GM18526 (cell line): ENCODE measurements around the gene COL4A4.

ENCODE experiments used
- POLR2A ChIP-seq: IDR thresholded peaks from 3 replicates; pipeline ENCODE4 v1.6.1; 2011; ENCODE audit not compliant: insufficient read length; ENCODE audit errors: extremely low read depth

COL4A4 gene

DNA sequence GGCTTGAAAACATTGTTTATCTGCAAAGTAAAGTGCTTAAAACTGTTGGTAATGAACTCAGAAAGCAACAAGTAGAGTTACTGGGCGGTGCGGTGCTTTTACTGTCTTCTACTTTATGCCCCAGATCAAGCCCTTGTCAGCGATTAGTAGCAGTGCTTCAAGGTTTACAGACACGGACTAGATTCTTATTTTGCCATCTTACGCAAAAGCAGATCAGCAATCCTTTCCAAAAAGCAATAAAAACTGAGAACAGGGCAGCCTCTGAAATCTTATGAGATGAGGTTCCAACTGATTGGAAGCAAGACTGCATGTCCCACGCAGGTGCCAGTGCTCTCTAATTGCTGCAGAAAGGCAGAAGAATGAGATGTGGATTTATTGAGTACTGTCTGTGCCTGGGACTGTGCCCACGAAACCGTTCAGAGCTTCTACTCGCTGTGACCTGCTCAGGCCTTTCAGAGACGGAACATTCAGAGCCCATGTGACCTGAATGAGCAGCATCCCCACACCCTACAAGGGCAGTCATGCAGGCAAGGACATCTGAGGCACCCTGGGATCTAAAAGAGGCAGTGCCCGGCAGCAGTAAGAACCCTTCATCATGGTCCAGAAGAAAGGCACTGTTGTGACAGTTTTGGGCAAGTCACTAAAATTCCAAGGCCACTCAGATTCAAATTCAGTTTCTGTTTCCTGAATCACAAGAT is 16.1 kb upstream of the COL4A4 start:
- TF ChIP-seq POLR2A = no peak

DNA sequence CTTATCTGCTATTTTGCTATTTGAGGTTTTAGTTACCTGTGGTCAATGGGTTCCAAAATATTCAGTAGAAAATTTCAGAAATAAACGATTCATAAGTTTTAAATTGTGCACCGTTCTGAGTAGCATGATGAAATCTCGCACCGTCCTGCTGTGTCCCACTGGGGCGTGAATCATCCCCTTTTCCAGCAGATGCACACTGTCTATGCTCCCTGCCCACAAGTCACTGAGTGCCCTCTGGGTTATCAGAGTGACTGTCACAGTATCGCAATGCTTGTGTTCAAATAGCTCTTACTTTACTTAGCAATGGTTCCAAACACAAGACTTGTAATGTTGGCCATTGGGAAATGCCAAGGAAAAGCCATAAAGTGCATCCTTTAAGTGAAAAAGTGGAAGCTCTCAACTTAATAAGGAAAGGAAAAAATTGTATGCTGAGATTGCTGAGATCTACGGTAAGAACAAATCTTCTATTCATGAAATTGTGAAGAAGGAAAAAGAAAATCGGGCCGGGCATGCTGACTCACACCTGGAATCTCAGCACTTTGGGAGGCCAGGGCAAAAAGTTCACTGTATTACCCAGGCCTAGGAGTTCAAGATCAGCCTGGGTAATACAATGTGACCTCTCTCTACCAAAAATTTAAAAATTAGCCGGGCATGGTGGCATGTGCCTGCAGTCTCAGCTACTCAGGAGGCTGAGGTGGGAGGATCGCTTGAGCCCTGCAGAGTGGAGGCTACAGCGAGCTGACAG is 13.8 kb upstream of the COL4A4 start:
- TF ChIP-seq POLR2A = no peak

DNA sequence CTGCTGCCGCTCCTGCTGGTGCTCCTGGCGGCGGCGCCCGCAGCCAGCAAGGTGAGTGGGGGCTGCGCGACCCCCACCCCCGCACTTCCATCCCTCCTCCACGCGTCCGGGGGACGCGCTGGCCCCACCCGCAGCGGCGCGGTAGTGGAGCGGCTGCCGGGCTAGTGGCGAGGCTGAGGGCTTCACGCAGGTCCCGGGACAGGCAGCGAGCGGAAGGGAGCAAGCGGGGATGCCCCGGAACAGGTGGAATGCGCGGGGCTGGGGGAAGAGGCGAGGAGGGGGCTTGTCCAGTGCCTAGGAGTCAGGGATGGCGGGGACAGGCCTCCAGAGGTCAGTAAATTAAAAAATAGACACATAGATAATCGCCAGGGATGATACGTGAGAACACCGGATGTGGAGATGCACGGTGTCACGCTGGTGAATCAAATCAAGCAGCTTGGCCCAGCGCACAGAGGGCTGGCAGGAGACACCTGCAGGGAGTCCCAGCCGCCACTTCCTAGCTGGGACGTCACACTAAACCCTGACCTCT is 822 bp upstream of the COL4A4 start:
- no peak for TF ChIP-seq POLR2A

DNA sequence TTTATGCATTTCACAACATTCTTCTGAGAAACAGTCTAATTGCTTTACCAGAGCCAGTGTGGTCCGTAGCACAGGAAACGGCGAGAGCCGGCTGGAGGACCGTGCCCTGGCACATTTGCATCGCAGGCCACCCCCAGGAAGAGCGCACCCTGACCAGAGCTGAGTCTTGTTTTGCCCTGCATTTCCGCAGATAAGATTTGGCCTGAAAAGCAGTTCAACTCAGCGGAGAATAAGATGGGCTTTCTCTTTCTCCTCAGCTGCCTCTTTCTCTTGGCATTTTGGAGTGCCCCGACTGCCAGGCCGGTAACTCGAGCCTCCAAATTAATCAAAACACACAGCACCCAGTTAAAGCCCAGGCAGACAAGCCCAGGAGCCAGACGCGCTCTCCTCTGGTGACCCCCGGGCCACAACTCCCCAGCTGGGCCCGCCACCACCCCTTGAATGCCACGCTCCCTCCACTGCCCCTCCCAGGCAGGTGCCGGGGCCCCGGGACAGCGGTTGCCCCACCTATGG is 464 bp downstream of the COL4A4 start:
- no peak for TF ChIP-seq POLR2A

- no peak for TF ChIP-seq POLR2A
Measured at GRCh38 chr2:227161947-227162346, 2.1 kb downstream of the COL4A4 start.

DNA sequence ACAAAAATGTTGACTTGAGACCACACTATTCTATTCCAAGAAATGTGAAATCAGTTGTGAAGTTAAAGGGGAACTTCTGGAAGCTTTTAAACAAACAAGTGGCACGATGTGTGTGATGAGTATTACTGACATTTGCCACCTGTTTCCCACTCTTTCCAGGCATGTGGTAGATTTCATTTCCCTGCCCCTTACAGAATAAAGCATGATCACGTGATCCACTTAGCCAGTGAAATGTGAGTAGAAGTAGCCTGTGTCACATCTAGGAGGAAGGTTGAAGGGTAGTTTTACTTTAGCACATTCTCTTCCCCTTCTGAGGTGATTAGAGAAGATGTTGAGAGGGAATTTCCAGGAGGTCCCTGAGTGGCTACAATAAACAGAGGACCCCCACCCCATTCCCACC is 3.8 kb downstream of the COL4A4 start:
- TF ChIP-seq POLR2A = no peak

DNA sequence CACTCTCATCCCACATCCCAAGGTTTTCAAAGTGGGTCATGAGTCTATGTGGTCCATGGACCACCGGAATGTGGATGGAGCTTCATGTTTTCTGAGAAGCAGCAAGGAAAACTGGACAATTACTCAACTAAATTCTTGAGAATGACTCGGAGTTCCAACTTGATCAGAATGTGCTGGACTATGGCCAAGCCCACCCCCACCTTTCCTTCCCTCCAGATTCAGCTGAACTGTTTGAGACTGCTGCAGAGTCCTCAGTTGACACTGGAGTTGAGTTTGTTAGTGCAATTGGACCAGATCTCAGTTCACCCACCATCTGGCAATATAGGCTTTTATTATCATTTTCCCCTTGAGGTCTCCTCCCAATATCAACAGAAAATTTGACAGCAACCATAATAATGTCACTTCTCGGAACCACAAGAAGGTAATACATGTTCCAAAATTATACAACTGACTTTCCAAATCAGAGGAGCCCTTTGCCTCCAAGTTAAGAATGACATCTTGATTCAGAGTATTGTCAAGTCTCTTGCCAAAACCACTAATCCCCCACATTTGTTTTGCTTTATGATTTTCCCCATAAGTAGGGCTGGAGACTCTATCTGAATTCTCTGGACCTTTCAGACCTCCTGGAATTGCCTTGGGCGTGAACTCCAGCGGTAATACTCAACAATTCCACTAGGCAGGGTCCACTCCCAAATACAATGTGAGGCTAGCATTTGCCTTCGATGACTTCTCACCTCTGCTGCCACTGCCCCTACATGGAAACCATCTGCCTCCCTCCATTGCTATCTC is 8.8 kb downstream of the COL4A4 start:
- no peak for TF ChIP-seq POLR2A

- TF ChIP-seq POLR2A = no peak
Measured at GRCh38 chr2:227153758-227154486, 10.1 kb downstream of the COL4A4 start.

DNA sequence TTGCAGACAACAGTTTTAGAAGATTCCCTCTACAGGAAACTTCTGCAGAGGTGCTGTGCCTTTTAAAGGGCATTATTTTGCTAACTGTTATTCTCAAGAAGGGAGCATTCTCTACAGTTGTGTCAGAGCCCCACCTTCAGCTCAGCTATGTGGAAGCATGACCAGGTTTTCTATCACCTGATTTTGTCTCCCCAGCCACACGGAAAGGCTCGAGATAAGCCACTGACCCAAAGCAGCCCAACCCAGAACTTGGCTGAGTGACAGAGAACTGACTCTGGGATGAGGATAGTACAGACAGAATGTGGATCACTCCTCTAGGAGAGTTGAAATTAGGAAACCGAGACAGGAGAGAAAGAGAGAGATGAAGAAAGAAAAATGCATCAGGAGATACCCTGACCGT is 10.7 kb downstream of the COL4A4 start:
- no peak for TF ChIP-seq POLR2A

GRCh38 chr2:227152093-227152766 is 11.8 kb downstream of the COL4A4 start:
- TF ChIP-seq POLR2A = no peak

DNA sequence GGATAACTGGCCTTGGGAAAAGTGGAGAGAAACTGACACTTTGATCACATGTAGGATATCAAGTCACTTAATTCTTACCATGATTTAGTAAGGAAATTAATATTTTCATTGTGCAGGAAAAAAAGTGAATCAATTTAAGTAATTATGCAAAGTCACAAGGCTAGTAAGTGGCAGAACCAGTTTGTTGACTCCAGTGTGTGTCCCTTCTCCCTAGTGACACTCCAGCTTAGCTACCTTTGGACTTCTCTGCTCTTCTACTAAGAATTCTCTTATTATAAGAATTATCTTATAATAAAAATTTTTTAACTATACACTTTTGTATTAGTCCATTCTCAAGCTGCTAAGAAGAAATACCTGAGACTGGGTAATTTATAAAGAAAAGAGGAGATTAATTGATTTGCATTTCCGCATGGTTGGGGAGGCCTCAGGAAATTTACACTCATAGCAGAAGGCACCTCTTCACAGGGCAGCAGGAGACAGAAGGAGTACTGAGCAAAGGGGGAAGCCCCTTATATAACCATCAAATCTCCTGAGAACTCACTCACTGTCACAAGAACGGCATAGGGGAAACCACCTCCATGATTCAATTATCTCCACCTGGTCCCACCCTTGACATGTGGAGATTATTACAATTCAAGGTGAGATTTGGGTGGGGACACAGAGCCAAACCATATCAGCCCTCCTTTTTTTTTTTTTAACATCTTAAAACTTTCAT is 13.6 kb downstream of the COL4A4 start:
- no peak for TF ChIP-seq POLR2A

GRCh38 chr2:227148106-227148505 is 15.9 kb downstream of the COL4A4 start:
- TF ChIP-seq POLR2A = no peak

DNA sequence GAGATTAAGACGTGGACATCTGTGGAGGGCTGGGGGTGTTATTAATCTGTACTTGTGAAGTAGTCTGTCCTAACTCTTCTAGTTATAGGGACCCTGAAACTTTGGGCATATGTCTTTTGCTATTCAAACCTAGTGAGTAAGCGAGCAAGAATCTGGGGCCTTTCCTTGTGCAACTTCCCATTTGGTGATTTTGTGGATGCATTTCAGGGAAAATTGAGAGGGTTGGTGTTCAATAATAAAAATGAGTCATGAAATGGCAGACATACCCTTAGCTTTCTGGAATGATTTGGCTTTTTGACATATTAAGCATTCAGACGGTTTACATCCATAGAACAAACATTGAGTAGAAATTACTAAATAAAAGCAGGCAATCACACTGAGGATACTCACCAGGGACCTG is 17.0 kb downstream of the COL4A4 start:
- no peak for TF ChIP-seq POLR2A

DNA sequence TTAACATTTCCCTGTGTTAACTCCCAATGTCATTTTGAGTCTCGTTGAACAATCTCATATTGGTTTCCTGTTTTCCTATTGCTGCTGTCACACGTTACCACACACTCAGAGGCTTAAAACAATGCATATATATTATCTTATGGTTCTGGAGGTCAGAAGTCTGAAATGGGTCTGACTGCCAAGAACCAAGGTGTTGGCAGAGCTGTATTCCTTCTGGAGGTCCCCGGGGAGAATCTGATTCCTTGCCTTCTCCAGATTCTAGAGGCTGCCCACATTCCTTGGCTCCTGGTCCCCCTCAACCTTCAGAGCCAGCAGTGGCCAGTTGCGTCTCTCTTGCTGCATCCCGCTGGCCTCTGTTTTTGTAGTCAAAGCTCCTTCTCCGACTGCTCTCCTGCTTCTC is 17.5 kb downstream of the COL4A4 start:
- no peak for TF ChIP-seq POLR2A
